ENCODE data around the gene ATP2B1.
"Not testable (repeated sequence)": the region's sequence is repeated elsewhere in the genome, so short reads cannot be mapped to it uniquely, and the experiment has no call there.

The ATP2B1 gene

DNA sequence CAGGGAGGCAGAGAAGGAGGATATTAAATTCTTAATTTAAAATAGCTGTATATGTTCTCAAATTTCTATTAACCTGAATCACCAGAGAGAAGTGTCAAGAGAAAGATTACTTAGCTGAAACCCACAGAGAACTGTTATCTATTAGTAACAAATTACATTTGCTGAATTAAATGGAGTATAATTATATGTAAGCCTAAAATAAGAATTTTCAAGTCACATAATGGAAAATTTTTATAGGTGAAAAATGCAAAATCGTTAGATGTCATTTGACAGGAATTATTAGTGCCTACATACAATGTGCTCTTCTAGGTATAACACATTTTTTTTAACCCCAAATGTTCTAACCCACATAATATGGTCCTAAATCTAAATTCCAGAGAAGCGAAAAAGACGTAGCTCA is 4.1 kb upstream of the ATP2B1 start:
- no peak for DNase-seq (ENCODE audit: low spot score)

DNA sequence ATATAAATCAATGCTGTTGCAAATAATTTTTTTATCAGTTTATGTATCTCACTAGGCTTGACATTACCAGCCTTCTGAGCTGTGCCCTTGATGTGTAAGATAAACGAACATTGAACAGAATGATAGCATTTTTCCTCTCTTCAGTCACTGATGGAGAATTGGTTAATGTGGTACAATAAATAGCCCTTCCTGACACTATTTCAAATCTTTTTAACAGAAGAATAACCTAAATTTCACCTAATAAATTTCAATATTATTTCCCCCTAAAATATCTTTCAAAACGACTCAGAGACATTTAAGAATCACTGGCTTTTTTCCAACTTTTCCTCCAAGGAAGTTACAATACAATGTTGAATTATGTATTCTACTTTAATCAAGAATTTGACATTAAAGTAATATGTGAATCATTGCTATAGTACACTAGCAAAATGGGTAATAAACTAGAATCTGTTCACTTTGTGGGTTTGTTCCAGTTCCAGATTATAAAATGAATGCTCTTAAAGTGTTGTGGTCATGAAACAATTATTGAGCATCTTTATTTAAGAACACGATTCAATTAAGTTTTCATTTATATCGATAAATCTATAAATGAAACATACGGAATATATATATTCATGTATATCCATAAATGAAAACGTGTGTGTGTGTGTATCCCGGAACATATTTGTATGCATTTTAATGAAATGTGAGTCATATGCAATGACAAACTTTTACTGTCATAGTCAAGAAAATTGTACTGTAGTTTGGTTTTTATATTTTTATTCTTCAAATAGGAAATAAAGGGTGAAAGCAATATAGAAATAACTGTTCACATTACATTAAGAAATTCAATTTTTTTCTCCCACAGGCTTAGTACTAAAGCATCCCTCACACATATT is 2.5 kb upstream of the ATP2B1 start:
- no peak for DNase-seq (ENCODE audit: low spot score)

- peak; percentile 68 for DNase-seq (ENCODE audit: low spot score)
Observed at GRCh38 chr12:89709995-89710872, 1.6 kb upstream of the ATP2B1 start.

GRCh38 chr12:89709157-89709994 is 738 bp upstream of the ATP2B1 start:
- peak; percentile 98 for DNase-seq (ENCODE audit: low spot score)

GRCh38 chr12:89707703-89708564 is 704 bp downstream of the ATP2B1 start:
- DNase-seq (ENCODE audit: low spot score) = peak; percentile 52

DNA sequence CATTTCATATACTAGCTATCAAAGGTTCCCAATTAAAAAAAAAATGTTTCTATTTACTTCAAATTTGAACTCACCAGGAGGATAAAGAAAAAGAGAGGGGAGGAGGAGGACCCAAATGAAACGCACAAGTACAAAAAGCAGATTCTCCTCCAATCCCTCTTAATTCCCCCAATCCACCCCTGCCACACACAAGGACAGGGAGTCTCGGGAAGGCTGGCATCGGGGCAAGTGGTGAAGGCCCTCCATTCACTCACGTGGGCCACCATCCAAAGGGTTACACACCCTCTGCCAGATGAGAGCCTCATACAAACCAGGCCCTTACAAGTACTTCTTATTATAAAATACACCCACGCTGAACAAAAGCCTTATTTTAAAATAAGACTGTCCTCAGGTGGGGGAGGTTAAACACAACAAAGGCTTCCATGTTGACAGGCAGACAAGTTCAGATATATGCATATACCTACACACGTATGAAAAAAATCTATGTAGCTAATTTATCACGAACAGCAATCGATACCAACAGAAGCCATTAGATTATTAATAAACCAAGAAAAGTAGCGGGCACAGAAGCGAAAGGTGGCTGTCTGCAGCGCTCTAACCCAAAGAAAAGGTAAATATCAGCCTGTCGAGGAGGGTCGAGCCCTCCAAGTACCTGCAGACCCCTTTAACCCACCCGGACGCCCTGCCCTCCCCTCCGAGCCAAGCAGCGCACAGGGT is 1.5 kb downstream of the ATP2B1 start:
- peak; percentile 32 for DNase-seq (ENCODE audit: low spot score)

- no peak for DNase-seq (ENCODE audit: low spot score)
Observed at GRCh38 chr12:89706551-89706950, 2.1 kb downstream of the ATP2B1 start.

- DNase-seq (ENCODE audit: low spot score) = no peak
Observed at GRCh38 chr12:89704457-89704856, 4.2 kb downstream of the ATP2B1 start.

DNA sequence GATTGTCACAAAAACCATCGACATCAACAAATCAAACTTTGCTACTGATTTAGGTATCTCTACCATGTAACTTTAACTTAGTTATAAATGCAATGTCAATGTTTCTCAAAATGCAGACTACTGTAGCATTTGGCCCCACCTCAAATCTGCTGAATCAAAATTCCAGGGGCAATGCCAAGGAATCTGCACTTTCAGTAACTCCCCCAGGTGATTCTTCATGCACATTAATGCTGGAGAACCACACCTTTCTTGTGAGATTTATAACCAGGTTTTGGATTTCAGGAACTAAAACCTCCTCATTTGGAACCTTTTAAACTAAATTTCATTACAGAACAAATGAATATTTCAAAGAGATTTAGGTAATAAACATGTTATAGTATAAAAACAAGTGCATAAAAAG is 4.9 kb downstream of the ATP2B1 start:
- DNase-seq (ENCODE audit: low spot score) = no peak

DNA sequence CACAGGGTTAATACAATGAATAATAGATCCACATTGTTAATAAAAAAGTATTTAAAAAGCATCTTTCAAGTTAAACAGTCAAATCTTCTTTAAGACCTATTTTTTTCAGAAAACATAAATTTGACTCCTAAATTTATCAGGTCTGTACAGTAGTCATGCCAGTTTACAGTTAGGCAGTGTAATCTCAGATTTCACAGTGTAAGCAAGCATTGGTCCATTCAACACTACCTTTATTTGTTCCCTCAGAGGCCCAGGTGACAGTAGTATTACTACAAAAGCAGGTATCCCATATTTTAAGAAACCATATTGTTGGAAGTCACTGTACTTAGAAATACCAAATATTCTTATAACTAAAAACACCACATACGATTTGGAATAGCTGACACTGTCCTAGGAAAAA is 6.1 kb downstream of the ATP2B1 start:
- DNase-seq (ENCODE audit: low spot score) = no peak

GRCh38 chr12:89701606-89702206 is 6.9 kb downstream of the ATP2B1 start:
- DNase-seq (ENCODE audit: low spot score) = no peak

- no peak for DNase-seq (ENCODE audit: low spot score)
Observed at GRCh38 chr12:89700191-89700810, 8.3 kb downstream of the ATP2B1 start.

- DNase-seq (ENCODE audit: low spot score) = no peak
Observed at GRCh38 chr12:89698607-89699006, 10.0 kb downstream of the ATP2B1 start.

DNA sequence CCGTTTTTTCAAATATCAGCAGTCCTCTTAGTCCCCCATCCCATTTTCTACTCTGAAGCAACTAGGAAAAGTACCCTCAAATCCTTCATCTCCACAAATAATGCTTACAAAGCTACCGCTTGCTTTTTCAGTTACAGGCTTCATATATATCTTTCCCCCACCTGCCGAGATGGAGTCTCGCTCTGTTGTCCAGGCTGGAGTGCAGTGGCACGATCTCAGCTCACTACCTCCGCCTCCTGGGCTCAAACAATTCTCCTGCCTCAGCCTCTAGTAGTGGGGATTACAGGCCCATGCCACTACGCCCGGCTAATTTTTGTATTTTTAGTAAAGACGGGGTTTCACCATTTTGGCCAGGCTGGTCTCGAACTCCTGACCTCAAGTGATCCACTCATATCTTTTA is 10.9 kb downstream of the ATP2B1 start:
- DNase-seq (ENCODE audit: low spot score) = not testable (repeated sequence)

- no peak for DNase-seq (ENCODE audit: low spot score)
Observed at GRCh38 chr12:89697296-89697695, 11.3 kb downstream of the ATP2B1 start.

DNA sequence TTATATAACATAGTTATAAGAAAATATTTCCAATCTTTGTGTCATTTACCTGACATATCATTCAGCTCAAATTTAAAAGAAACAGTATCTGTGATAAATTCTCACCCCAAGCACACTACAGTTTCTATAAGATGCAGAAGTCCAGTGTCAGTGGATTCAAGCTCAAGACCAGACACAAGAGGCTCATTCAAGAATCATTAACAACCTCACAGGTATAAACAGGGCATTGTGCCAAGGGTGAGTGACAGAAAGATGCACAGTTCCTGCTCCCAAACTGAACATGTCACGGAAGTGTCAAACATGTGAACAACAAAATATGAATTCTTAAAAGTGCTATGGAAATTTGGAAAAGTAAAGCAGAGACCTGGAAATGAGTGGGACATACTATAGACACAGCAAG is 12.8 kb downstream of the ATP2B1 start:
- no peak for DNase-seq (ENCODE audit: low spot score)

- DNase-seq (ENCODE audit: low spot score) = peak; percentile 38
Observed at GRCh38 chr12:89695100-89695499, 13.5 kb downstream of the ATP2B1 start.

- DNase-seq (ENCODE audit: low spot score) = no peak
Observed at GRCh38 chr12:89694542-89694941, 14.1 kb downstream of the ATP2B1 start.

DNA sequence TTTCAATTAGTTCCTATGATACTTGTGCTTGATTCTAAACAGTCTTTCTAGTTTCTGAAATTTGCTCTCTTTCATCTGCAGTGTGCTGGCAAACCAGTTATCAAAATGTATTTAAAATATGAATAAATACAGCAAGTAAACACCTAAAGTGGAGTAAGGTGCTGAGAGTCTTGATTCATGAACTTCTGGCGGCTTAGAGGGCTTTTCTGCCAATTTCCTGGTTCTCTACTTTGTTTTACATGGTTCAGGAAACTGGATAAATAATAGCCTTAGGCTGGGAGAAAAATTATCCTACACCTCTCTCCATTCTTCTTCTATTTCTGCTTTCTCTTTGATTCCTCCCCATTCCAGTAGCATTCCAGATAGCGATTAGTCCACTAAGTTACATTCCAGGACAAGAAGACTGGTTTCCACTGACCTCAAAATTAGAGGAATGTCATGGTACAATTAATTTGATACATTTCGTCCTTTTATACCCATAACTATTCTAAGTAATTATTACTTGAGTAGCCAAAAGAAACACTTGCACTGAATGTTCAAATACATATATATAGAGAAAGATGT is 14.9 kb downstream of the ATP2B1 start:
- no peak for DNase-seq (ENCODE audit: low spot score)

Measured in AG20443 (cell line).